Myocyte (in vitro differentiated cells): ENCODE results near the gene IL6. TPM values are rescaled to one million over a fixed set of nuclear protein-coding genes. Genes with fewer than 3 reads are reported as not detected.
"Not testable (repeated sequence)": the region's sequence is repeated elsewhere in the genome, so short reads cannot be mapped to it uniquely, and the experiment has no call there.

Experiments used
- DNase-seq: peaks from one replicate; pipeline ENCODE4 v3.0.0-alpha.2; 2012; ENCODE audit warnings: low read depth
- total RNA-seq: library from RNA; depleted of rRNA; stranded (reverse); fragments of >200 nt; gene quantifications from 2 replicates; pipeline ENCODE4 v1.2.3, GENCODE V29; 2014

The IL6 gene
- total RNA-seq, 1 donor from 2014 or later = 0.56 TPM

DNA sequence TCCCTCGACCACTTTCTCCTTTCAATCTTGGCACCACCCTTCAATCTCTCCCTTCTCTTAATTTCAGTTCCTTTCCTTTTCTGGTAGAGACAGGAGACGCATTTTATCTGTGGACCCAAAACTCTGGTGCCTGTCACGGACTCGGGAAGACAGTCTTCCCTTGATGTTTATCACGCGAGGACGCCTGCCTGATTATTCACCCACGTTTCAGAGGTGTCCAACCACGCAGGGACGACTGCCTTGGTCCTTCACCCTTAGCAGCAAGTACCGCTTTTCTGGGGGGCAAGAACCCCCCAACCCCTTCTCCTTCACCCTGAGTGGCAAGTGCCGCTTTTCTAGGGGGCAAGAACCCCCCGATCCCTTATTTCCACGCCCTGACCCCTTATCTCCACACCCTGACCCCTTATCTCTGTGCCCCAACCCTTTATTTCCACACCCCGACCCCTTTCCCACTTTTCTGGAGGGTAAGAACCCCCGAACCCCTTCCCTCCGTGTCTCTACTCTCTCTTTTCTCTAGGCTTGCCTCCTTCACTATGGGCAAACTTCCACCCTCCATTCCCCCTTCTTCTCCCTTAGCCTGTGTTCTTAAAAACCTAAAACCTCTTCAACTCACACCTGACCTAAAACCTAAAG lies 22.9 kb upstream of the IL6 start:
- DNase-seq = not testable (repeated sequence)

DNA sequence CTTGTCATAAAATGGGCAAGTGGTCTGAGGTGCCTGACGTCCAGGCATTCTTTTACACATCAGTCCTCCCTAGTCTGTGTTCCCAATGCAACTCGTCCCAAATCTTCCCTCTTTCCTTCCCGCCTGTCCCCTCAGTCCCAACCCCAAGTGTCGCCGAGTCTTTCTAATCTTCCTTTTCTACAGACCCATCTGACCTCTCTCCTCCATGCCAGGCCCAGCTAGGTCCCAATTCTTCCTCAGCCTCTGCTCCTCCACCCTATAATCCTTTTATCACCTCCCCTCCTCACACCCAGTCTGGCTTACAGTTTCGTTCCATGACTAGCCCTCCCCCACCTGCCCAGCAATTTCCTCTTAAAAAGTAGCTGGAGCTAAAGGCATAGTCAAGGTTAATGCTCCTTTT lies 22.3 kb upstream of the IL6 start:
- not testable (repeated sequence) for DNase-seq

DNA sequence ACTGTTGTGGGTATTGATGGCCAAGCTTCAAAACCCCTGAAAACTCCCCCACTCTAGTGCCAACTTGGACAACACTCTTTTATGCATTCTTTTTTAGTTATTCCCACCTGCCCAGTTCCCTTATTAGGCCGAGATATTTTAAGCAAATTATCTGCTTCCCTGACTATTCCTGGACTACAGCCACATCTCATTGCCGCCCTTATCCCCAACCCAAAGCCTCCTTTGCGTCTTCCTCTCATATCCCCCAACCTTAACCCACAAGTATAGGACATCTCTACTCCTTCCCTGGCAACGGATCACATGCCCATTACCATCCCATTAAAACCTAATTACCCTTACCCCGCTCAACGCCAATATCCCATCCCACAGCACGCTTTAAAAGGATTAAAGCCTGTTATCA lies 21.1 kb upstream of the IL6 start:
- DNase-seq = not testable (repeated sequence)

- DNase-seq = not testable (repeated sequence)
Observed at GRCh38 chr7:22707026-22707691, 19.8 kb upstream of the IL6 start.

DNA sequence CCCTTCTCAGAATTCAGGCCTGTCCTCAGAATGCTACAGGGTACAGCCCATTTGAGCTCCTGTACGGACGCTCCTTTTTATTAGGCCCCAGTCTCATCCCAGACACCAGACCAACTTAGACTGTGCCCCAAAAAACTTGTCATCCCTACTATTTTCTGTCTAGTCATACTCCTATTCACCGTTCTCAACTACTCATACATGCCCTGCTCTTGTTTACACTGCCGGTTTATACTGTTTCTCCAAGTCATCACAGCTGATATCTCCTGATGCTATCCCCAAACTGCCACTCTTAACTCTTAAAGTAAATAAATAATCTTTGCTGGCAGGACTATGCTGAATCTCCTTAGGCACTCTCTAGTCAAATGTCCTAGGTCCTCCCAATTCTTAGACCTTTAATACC lies 18.8 kb upstream of the IL6 start:
- not testable (repeated sequence) for DNase-seq

- DNase-seq = not testable (repeated sequence)
Observed at GRCh38 chr7:22708677-22709061, 18.3 kb upstream of the IL6 start.

- DNase-seq = not testable (repeated sequence)
Observed at GRCh38 chr7:22709062-22709829, 17.8 kb upstream of the IL6 start.

GRCh38 chr7:22709857-22710256 lies 17.1 kb upstream of the IL6 start:
- no peak for DNase-seq

DNA sequence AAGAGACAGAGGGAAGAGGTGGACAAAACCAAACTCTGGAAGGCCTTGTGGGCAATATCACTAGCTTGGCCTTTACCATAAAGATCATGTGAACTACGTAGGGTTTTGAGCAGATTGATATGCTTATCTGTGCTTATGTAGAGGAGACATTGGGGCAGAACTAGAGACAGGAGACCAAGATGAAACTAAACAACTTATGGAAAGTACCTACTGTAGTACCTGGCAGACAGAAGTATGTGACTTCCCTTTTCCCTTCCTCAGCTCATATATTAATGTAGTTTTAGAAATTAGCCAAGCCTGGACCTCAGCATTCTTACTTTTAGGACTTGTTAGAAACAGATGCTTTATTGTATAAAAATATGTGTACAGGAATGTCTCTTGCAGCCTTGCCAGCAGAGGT lies 14.0 kb upstream of the IL6 start:
- DNase-seq = no peak

- DNase-seq = no peak
Observed at GRCh38 chr7:22713463-22713862, 13.5 kb upstream of the IL6 start.

DNA sequence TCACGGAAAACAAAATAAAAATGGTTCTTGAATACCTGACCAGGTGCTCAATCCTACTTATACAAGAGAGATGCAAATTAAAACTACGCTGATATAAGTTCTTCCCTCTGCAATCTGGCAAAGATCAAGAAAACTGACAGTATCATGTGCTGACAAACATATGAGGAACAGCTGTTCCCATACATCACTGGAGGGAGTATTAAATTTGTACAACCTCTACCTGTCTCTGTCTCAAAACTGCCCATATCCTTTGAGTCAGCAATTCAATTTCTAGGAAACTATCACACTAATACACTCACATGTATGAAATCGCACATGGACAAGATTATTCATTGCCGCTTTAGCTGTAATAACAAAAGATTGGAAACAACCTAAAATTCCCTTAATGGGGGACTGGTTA lies 11.0 kb upstream of the IL6 start:
- no peak for DNase-seq

- DNase-seq = no peak
Observed at GRCh38 chr7:22717760-22718159, 9.2 kb upstream of the IL6 start.

GRCh38 chr7:22718200-22718711 lies 8.7 kb upstream of the IL6 start:
- DNase-seq = peak; percentile 63

- no peak for DNase-seq
Observed at GRCh38 chr7:22718911-22719420, 8.0 kb upstream of the IL6 start.

DNA sequence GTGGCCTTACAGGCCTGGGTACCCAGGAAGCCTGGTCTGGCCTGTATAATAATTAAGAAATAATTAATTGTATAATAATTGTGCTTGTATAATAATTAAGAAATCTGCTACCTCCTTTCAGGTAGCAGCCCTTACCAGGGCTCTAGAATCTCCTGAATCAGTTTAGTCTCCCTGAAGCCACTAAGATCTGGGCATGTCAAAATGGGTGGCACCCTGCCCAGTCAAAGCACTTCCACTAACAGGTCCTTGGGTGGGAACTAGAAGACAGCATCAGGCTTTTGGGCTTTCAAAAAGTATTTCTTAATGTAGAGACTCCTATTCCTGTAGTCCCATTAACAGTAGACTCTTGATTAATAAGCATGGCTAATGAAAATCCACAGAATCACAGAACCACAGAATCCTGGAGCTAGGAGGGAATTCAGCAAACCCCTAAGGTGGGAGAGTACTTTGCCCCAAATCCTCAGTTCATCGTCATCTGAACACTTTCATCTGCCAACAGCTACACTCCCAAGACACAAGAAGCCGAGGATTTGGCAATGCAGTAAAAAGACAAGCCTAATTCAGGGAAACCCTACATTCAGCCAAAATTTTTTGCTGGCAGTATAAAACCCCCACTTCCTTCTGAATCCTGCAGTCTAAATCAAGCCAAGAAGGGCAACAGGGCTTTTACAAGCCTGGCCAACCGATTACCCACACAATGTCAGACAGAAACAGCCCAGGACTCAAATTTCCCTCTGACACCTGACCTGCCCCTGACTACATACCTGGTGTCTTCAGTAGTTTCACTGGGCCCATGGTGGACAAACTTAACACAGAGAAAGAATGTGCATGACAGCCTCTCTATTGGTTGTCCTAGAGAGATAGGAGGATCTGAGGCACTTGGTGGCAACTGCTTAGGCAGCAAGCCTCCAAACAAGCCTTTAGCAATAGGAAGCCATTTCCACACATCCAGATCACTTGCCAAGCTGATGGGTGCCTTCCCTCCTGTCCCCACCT lies 5.9 kb upstream of the IL6 start:
- no peak for DNase-seq

DNA sequence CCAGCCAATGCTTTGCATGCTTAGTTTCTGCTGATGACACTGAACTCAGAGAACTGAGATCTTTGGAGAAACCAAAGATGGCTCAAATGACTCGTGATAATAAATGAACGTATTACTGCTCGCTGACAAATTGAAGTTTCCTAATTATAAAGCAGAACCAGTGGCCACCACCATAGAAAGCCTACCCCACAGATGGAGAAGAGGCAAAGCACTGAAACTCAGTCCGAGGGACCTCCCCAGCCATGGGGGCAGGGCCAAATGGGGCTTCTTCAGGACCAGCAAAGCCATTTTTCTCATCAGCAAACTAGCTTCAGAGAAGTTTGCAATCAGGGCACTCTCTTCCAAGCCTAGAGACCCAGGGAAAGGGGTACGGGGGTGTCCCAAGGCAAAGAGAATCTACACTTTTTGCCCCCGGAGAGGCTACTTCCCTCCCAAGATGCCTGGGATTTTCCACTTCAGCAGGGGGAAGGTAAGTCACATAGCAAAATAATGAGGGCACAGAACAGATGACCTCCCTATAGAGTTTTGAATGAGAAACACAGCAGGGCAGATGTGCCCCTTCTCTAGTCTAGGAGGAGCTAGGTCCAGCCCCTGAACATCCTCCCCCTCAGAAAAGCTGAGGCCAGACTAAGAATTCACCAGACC lies 4.3 kb upstream of the IL6 start:
- DNase-seq = no peak

GRCh38 chr7:22723181-22723601 lies 3.8 kb upstream of the IL6 start:
- peak; percentile 83 for DNase-seq

DNA sequence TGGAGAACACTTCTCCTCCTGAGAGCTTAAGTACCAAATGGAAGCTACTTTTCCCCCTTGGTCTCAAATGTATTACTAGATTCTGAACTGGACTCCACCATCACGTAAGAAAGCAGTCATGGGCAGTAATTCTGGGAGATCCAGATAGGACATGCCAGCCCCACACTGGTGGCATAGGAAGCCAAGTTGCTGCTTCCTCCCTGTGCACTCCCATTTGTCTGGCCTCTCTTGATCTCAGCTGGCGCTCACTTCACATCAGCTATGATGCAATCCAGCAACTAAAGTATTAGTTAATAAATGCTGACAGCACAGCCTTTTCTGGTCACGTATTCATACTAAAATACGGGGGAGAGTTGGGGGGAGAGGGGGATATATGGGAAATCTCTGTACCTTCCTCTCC lies 3.4 kb upstream of the IL6 start:
- no peak for DNase-seq

GRCh38 chr7:22724861-22725260 lies 2.1 kb upstream of the IL6 start:
- no peak for DNase-seq

DNA sequence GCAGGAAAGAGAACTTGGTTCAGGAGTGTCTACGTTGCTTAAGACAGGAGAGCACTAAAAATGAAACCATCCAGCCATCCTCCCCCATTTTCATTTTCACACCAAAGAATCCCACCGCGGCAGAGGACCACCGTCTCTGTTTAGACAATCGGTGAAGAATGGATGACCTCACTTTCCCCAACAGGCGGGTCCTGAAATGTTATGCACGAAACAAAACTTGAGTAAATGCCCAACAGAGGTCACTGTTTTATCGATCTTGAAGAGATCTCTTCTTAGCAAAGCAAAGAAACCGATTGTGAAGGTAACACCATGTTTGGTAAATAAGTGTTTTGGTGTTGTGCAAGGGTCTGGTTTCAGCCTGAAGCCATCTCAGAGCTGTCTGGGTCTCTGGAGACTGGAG lies 1.4 kb upstream of the IL6 start:
- DNase-seq = peak; percentile 35
